A673 (cell line): ENCODE data around the gene MRPL28. TPM values are rescaled to one million over a fixed set of nuclear protein-coding genes. Genes with fewer than 3 reads are reported as not detected.
A peak's percentile ranks its signal among the peaks of the same experiment; 100 is the strongest.

ENCODE experiments used
- BruUV-seq: library from RNA; stranded (reverse); fragments of 400-500 nt; replicated peaks from 2 replicates; lab custom pipeline; 2021; lab: Mats Ljungman, UMichigan
- CTCF ChIA-PET: fragments of 300-600 bp; sonication (Branson Sonifier 250); formaldehyde crosslinking; loops from one replicate; lab custom pipeline; 2022; ENCODE audit warnings: antibody characterized with exemption; lab: Charles Lee
- POLR2A ChIA-PET: fragments of 300-600 bp; sonication (Branson Sonifier 250); formaldehyde crosslinking; loops from one replicate; lab custom pipeline; 2022; ENCODE audit warnings: antibody characterized with exemption; ENCODE audit not compliant: low non-redundant PET; lab: Charles Lee
- DNase-seq: peaks from one replicate; pipeline ENCODE4 v3.0.0-alpha.2; 2015; ENCODE audit warnings: low spot score
- H3K27ac ChIP-seq: fragments of 200-600 bp; sonication (generic); 2 replicates; pipeline ENCODE4 v1.5.1; 2016; ENCODE audit warnings: mixed run types, low read depth, mild to moderate bottlenecking, mixed read lengths, antibody characterized with exemption, low read length; ENCODE audit not compliant: poor library complexity, severe bottlenecking
- H3K27me3 ChIP-seq: fragments of 200-600 bp; sonication (generic); replicated peaks from 2 replicates; pipeline ENCODE4 v1.6.1; 2017; ENCODE audit warnings: mixed run types, low read depth, mild to moderate bottlenecking, mixed read lengths, antibody characterized with exemption, low read length; ENCODE audit not compliant: insufficient read depth, poor library complexity
- H3K36me3 ChIP-seq: fragments of 200-600 bp; sonication (generic); 2 replicates; pipeline ENCODE4 v1.6.1; 2016; ENCODE audit warnings: mixed run types, mild to moderate bottlenecking, mixed read lengths, antibody characterized with exemption, low read length; ENCODE audit not compliant: insufficient read depth, poor library complexity, severe bottlenecking
- H3K4me1 ChIP-seq: fragments of 200-600 bp; sonication (generic); 2 replicates; pipeline ENCODE4 v1.6.1; 2017; ENCODE audit warnings: mixed run types, mild to moderate bottlenecking, mixed read lengths, antibody characterized with exemption, low read length; ENCODE audit not compliant: insufficient read depth, poor library complexity, severe bottlenecking
- H3K4me3 ChIP-seq: fragments of 200-600 bp; sonication (generic); 2 replicates; pipeline ENCODE4 v1.5.1; 2016; ENCODE audit warnings: low read depth, mixed run types, mild to moderate bottlenecking, mixed read lengths, low read length; ENCODE audit not compliant: poor library complexity, severe bottlenecking
- H3K9me3 ChIP-seq: fragments of 200-600 bp; sonication (generic); 2 replicates; pipeline ENCODE4 v1.6.1; 2016; ENCODE audit warnings: mixed run types, low read depth, mild to moderate bottlenecking, mixed read lengths, antibody characterized with exemption, low read length; ENCODE audit not compliant: poor library complexity, severe bottlenecking
- CTCF ChIP-seq: fragments of 300-800, 200-600 bp; sonication (generic); conservative IDR thresholded peaks from 2 replicates; pipeline ENCODE4 v1.5.1; 2017; ENCODE audit warnings: low read depth, mild to moderate bottlenecking, antibody characterized with exemption, low read length, moderate library complexity, mixed read lengths
- EZH2 ChIP-seq: fragments of 200-600 bp; sonication (generic); IDR thresholded peaks from 2 replicates; pipeline ENCODE4 v1.6.1; 2017; ENCODE audit warnings: borderline replicate concordance, low read depth, mild to moderate bottlenecking, mixed read lengths, antibody characterized with exemption, low read length; ENCODE audit not compliant: poor library complexity, severe bottlenecking
- intact Hi-C: fragments of 100-400 bp; cut with micrococcal nuclease; formaldehyde crosslinking; loops from one replicate; pipeline ENCODE4 v1.10.0; 2022; ENCODE audit not compliant: unreplicated experiment
- total RNA-seq: library from RNA; stranded (reverse); gene quantifications from 2 replicates; pipeline ENCODE4 v1.2.3, GENCODE V29; 2021

The MRPL28 gene
- total RNA-seq, 1 experiment from 2014 or later = 150 TPM

GRCh38 chr16:381012-381788, 10.9 kb upstream of the MRPL28 start:
- intact Hi-C loops = no loop called here
- peak overlapping the region; percentile 63 for H3K27ac ChIP-seq
- H3K36me3 ChIP-seq = peaks cover 5% of the 10 kb centered on the region
- H3K4me3 ChIP-seq = peak overlapping the region; percentile 93
- no peaks in the 10 kb centered on the region for H3K9me3 ChIP-seq
- BruUV-seq = no TSS peak
- POLR2A ChIA-PET = no interaction called here
- TF ChIP-seq CTCF = no peak
- no peak for TF ChIP-seq EZH2
- H3K27me3 ChIP-seq = no peaks in the 10 kb centered on the region
- CTCF ChIA-PET = no interaction called here
- H3K4me1 ChIP-seq = no peaks in the 10 kb centered on the region
- no peak for DNase-seq

- peak overlapping the region; percentile 63 for H3K27ac ChIP-seq
- intact Hi-C loops = no loop called here
- no peaks in the 10 kb centered on the region for H3K4me1 ChIP-seq
- TF ChIP-seq CTCF (no peak), EZH2 (no peak)
- ChIA-PET CTCF (no interaction called here), POLR2A (no interaction called here)
- peaks cover 8% of the 10 kb centered on the region for H3K36me3 ChIP-seq
- no TSS peak for BruUV-seq
- no peaks in the 10 kb centered on the region for H3K27me3 ChIP-seq
- DNase-seq = no peak
- peak overlapping the region; percentile 93 for H3K4me3 ChIP-seq
- H3K9me3 ChIP-seq = no peaks in the 10 kb centered on the region
Measured at GRCh38 chr16:380762-381011, 10.3 kb upstream of the MRPL28 start.

GRCh38 chr16:379961-380761, 9.8 kb upstream of the MRPL28 start:
- H3K27ac ChIP-seq = no peak overlapping the region
- BruUV-seq = no TSS peak
- peaks cover 8% of the 10 kb centered on the region for H3K36me3 ChIP-seq
- DNase-seq = no peak
- TF ChIP-seq CTCF = no peak
- POLR2A ChIA-PET = no interaction called here
- intact Hi-C loops = no loop called here
- H3K4me1 ChIP-seq = no peaks in the 10 kb centered on the region
- H3K27me3 ChIP-seq = no peaks in the 10 kb centered on the region
- H3K4me3 ChIP-seq = peak overlapping the region; percentile 93
- CTCF ChIA-PET = no interaction called here
- H3K9me3 ChIP-seq = no peaks in the 10 kb centered on the region
